CD4-positive, alpha-beta T cell treated with Interleukin-10 for 1 hour (primary cell): Measurements from ENCODE around the gene KRT4.

Experiments used
- DNase-seq: peaks from one replicate; pipeline ENCODE4 v3.0.0-alpha.2; 2020

Gene KRT4

DNA sequence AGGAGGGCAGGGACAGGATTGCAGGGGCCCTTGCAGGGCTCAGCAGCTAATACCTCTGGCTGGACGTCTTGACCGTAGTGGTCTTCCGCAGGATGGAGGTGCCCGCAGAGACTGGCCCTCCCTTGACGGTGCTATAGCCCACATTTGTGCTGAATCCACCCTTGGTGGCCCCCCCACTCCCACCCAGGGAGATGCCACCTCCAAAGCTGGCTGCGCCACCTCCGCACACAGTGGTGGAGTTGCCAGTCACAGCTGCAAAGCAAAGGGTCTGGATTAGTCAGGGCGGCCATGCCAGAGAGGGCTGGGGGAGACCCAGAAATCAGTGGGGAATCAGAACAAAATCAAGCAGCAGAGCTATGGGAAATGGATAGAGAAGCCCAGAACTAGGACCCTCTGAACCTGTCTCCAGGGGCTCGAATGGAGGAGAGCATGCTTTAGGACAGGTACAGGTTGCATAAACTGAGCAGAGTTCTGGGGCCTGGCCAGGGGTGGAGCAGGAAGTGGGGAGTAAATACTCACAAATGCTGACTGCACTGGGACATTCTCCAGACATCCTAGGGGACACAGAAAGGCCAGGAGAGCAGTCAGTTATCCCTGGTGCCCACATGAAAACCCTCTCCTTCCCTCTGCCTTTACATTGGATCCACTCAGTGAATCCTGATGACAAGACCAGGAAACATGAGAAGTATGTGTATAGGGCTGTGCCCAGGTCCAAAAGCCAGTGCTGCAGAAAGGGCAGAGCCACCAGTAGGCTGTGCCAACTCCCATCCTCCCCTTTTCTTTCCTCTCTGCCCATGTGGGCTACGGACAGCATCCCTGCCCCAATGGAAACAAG, 8.1 kb upstream of the KRT4 start:
- no peak for DNase-seq

DNA sequence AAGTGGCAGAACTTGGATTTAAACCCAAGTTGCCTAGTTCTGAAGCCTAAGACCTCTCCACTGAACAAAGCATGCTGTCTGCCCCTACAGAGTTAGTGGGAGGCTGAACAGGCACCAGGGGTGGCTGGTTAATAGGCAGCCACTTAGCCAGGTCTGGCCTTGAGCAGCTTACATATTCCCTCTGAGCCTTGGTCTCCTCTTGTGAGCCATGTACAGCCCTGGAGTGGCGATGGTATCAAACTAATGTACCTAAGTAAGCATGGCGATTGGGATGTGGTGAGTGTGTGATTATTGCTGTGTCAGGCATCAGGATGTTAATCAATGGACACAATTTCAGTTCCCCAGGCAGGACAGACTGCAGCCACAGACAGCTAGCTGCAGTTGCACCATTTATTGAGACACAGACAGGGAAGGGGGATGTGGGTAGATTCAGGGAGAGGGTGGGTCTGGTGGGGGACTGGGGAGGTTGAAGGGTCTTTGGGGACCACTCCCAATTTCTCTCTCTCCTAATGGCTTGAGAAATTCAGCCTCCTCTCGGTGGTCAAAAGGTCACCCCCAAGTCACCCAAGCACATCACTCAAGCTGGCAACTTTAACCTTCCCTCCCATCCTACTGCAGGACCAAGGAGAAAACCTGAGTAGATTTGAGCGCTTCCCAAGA, 7.3 kb upstream of the KRT4 start:
- no peak for DNase-seq

DNA sequence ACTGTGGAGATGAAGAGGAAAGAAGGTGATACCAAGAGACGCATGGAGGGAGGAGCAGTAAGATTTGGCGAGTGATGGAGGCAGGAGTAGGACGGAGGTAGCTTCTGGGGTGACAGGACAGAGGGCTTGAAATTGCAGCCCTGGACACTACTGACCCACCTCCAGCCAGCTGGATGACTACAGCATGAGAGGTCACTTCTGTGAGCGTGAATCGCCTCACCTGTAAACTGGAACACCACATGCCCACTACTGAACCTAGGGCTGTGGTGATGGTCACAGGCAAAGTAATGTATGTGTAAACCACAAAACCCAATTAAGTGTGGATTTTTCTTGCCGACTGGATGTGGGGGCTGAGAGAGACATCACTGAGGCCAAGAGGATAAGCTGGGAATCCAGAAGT, 6.6 kb upstream of the KRT4 start:
- no peak for DNase-seq

DNA sequence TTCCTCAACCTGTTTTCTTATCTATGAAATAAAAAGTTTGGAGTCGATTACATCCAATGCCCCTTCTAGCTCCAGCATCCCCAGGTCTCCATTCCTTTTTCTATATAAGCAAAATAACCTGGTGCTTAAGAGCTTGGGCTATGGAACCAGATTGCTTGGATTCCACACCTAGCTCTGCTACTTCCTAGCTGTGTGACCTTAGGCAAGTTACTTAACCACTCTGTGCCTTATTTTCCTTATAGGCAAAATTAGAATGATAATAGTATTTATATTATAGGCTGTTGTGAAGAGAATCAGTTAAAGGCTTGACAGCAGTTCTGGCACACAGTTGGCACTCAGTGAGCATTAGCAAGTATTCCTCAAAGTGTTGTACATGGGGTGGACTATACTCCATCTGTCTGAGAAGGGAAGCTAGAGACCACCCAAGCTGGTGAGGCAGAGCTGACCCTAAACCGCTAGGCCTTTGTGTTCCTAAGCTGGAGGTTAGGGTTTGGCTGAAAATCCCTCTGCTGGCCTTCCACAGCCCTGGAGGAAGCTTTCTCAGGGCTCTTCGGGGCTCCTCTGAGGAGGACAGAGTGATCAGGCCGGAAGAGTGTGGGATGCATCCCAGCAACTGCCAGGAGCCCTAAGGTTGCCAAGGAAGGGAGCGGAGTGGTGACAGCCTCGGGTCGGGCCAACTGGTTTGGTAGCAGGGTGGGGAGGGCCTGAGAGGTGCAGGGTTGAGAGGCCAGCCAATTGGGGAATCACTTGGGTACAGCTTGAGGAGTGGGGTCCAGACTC, 6.0 kb upstream of the KRT4 start:
- no peak for DNase-seq

DNA sequence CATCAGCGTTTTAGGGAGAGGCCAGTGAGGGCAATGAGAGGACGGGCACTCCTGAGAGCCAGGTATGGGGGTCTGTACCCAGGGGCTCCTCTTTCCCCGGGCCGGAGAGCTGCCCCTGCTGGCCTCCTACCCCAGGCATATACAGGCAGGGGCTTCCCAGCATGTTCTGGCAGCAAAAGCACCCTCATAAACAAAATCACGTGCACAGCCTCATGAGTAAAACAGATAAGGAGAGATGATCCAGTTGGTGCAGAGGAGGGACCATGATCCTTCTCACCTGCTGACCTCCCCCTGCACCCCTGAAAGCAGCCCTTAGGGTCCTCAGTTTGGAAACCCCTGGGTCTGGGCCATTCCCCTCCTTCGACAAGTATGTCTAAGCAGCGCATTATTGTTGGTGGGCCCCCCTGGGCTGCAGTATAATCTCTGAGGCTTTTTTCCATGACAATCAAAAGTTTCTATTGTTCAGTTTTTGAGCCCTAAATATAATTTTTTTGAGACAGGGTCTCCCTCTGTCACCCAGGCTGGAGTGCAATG, 5.0 kb upstream of the KRT4 start:
- no peak for DNase-seq

DNA sequence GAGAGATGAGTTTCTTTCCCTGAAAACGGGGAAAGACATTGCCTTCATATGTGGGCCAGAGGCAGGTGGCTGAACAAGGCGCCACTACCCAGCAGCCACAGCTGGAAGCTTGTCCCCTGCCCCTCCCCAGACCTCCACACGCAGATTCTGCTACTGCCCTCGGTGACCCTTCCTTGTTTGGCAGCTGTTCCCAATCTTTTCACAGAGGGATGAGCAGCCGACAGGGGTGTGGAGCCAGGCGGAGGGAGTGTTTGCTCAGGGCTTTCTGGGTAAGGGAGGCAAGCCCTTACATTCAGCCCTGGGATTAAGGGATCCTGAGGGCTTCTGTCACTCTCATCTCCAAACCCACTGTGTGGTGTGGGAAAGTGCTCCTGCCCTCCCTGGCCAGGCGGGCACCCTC, 4.5 kb upstream of the KRT4 start:
- no peak for DNase-seq

DNA sequence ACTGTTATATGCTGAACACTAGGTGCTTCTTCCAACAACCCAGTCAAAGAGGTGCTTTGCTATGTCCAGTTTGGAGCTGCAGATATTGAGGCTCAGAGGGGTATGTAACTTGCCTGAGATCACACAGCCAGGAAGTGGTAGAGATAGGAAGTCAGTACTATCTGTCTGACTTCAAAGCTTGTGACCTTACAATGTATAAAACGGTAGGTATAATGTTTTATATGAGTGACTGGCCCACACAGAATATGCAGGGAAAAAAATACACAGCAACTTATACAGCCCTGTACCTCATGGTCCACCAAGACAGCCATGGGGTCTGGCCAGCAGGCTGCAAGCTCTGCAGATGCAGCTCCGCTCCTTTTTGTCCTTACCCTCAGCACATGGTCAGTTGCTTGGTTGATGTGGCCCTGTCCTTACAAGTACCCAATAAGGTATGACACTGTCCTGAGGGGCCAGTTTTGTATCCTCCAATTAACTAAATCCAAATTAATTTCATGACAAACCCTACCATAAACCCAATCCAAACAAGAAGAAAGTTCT, 3.9 kb upstream of the KRT4 start:
- no peak for DNase-seq

DNA sequence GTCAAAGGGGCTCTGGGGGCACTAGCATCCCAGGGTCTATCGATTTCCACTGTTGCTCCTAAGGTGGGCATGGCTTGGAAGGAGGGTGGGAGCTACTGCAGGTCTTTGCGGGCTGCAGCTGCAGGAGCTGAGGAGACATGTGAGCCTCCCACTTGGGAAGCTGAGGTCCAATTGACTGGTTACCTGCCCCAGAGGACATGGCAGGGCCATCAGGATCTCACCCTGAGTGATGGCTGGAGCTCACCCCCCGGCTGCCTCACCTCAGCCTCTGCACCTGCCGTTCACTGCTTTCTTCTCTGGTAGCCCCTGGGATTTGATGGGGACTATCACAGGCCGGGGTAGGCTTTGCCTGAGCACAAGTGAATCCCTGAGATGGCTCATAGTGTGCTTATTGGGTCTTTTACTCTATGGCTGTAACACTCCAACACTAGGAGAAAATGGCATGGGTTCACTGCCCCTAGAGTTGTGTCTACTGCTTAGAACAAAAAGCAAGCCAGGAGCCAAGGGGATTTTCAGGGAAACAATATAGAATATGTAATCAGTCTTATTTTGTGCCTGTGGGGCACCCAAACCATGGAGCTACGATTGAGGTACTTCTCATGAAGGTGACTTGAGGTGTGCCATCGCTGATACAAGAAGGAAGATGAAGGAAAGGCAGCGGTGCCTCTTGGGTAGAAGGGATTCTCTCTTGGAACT, 3.2 kb upstream of the KRT4 start:
- no peak for DNase-seq

DNA sequence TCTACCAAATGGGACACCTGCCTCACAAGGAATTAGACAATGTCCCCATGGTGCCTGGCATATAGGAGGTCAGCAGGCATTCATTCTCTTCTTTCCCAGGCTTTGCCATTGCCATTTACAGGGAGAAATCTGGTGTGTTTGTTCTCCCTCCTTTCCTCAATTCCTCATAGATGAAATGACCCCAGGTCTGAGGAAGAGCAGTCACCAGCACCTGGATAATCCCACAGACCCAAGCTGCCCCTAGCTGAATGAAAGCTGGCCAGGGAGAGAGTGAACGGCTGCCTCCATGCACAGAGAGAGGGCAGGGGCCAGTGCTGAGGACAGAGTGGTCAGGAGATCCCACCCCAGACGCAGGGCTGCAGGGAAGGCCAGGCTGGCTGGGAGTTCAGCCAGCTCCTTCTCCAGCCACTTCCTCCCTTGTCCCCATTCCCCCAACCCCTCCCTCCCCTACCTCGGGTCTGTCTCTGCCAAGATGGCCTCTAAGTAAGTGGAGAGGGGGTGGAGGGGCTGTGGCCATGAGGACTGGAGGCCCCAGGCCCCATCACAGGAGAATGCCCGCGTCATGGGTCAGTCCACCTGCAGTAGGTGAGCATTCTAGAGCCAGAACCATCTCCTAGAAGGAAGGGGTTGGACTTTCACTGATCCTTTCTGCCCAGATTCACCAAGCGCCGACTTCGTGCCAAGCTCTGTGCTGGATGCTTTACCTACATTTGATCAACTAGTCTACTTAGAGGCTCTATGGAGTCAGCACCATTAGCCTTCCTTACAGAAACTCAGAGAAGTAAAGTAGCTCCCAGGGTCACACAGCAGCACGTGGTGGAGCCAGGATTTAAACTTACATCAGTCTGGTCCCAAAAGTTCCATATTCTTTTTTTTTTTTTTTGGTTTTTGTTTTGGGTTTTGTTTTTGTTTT, 2.0 kb upstream of the KRT4 start:
- no peak for DNase-seq

DNA sequence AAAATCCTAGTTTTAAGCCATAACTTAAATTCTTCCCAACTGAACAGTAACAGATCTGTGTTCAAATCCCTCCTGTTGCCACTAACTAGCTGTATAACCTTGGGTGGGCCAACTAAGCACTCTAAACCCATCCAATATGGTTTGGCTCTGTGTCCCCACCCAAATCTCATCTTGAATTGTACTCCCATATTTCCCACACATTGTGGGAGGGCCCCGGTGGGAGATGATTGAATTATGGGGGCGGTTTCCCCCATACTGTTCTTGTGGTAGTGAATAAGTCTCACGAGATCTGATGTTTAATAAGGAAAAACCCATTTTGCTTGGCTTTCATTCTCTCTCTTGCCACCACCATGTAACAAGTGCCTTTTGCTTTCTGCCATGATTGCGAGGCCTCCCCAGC, 1.2 kb upstream of the KRT4 start:
- DNase-seq: no peak

DNA sequence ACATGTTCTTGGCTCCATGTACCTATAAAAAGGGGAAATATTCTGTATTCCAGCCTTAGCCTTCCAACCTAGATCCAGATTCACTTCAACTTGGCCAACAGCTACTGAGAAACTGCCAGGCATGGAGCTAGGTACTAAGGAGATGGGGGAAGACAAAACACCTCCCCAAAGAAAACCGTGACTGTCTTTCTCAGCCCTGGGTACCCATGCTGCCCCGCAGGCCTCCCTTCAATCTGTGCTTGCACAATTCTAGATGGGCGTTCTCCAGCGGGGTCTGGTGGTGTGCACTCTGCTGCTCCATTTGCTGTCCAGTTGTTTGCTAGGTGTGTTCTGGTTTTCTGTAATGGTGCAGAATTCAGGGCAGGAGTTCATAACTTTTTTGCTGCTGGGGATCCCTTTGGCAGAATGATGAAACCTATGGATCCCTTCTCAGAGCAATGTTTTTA, 817 bp upstream of the KRT4 start:
- DNase-seq: no peak

DNA sequence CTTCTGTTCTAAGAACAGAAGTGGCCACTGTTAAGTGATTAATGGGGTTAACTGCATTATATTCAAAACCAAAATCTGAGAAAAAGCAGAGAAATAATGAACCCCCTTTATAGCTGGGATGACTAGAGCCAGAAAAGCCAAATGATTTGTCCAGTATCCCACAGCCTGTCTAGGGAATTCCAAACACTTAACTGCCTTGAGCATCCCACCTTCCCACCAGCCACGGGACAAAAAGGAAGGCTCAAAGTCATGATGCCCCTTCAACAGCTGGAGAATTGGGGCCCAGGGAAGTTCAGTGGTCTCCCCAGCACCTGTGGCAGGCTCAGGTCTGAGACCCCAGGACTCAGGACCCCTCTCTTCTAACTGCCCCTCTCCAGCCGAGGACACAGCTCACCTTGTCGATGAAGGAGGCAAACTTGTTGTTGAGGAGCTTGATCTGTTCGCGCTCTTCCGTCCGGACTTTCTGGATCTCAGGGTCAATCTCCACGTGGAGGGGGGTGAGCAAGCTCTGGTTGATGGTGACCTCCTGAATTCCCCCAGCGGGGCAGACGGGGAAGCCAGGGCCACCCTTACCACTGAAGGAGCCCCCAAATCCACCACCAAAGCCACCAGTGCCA, 605 bp downstream of the KRT4 start:
- no peak for DNase-seq

DNA sequence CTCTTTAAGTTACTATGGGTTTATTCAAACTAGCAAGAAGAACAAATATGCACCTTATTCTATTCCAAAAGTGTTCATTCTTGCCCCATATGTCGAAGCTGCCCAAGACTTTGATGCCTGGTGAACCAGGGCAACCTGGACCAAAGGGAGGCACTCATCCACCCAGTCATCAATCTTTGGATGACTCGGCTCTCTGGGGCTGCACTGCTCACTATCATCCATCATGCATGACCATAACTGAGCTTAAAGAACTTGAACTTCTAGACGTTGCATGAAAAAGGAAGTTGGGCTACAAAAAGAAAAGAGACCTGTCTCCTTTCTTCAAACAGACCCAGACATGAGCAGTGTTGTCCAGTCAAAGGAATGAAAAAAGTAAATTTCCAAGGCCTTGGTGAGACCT, 1.2 kb downstream of the KRT4 start:
- DNase-seq: no peak

DNA sequence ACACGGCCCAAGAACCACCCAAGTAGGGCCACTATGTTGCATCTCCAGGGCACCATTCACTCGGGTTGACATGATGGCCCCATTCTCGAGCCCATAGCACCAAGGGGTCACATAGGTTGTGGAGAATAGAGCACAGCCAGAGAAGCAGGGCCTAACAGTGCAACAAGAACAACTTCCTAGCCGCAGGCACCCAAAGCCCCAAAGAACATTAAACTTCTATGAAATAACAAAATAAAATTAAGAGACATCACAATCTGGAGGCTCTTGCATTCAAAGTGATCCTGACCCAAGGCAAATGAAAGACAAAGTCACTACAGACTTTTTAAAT, 1.9 kb downstream of the KRT4 start:
- no peak for DNase-seq

DNA sequence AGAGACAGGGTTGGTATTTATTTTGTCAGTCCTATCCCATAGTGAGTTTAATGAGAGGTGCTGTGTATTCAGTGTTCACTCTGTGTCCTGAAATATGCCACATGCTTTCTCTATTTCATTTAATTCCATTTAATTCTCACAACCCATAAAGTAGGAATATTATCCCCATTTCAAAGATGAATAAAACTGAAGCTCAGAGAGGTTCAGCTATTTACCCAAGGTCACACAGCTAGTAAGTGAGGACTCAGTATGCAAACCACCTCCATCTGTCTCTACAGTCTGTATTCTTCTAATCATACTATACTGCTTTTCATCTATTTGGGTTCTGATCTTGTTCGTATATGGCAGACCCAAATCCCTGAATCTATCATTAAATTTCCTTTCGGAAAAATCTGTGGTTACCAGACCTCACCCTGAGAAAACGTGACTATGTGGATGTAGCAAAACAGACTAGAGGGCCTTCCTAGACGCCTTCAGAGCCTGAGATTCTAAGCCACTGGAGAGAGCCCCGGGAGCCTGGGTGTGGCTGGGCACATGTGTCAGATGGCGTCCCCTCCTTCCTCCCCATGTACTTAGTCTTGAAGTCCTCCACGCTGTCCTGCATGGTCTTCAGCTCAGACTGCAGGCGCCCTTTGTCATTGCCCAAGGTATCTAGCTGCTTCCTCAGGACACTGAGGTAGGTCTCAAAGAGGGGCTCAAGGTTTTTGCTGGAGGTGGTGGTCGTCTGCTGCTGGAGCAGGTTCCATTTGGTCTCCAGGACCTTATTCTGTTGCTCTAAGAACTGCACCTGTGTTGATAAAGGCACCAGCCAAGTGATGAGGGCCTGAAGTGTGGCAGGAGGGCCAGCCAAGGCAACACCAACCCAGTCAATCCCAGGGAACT, 2.5 kb downstream of the KRT4 start:
- DNase-seq: no peak

DNA sequence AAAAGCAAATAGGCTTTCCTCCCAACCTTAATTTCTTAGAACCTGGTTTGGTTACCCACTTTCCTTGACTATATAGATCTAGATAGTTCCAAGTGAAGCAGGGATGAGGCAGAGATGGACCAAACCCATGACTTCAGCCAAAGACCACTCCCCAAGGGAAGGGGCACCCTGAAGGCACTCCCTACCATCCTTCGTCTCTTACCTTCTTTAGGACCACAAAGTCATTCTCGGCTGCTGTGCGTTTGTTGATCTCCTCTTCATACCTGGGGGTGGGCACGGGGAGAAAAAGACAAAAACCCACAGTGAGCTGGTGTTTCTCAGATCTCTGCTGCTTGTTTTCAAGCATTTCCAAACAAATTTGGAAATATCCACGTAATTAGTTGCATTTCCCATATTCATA, 3.4 kb downstream of the KRT4 start:
- no peak for DNase-seq

DNA sequence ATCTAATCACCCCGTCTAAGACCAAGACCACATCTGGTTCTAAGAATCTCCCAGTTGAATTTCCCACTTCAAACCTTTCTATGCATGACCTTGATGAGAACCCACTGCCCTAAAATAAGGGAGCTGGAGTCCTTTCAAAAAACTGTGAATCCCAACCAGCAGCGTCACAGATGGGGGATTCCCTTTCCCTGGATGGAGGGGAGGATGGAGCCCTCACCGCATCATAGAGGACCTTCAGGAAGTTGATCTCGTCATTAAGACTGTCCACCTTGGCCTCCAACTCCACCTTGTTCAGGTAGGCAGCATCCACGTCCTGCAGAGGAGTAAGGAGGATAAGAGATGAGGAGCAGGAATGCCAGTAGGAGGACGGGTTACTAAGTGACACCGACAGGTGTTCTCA, 4.8 kb downstream of the KRT4 start:
- no peak for DNase-seq

DNA sequence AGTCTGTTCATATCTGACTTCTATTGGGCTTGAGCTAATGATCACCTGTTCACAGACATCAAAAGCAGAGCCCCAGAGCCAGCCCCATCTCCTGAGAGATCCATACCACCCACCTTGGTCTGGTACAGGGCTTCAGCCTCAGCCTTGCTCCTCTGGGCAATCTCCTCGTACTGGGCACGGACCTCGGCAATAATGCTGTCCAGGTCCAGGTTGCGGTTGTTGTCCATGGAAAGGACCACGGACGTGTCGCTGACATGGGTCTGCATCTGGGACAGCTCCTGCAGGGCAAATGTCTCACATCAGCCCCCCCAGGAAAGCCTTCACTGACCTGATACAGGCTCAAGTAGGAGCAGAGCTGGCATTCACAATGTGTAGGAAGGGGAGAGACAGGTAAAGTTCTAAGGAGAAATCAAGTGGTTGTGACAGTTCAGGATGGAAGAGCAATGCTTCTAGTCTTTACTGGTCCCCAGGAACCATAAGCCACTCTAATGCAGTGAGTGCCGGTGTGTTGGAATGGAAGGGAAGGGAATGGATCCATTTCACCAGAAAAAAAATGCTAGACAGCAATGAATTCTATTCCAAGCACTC, 5.2 kb downstream of the KRT4 start:
- no peak for DNase-seq

DNA sequence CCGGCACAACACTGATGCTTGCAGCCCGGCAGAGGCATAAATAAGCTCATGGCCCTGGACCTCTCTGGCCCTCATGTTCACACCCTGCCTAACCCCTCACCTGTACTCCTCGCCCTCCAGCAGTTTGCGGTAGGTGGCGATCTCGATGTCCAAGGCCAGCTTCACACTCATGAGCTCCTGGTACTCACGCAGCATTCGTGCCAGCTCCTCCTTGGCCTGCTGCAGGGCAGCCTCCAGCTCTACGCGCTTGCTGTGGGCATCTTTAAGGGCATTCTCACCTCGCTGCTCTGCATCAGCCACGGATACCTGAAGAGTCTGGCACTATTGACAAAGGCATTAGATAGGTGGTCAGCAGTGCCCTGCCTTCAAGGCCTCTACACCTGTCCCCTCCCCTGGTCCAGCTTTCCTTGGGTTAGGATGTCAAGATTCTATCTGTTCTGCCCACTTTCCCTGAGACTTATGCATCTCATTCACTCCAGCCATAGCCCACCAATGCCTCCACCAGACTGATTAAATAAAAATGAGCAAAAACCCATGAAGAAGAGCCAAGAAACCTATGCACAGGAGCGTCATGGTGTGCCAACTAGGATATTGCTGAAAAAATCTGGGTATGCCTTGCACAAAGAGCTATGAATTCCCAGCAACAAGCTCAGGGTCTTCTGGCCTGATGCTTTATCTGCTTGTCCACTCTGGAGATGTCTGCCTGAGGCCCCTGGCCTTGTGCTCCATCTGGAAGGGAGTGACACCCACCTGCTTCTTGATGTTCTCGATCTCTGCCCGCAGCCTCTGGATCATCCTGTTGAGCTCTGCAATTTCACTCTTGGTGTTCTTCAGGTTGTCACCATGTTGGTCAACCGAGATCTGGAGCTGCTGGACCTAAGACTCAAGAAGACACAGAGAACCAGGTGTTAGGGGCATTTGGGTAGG, 6.1 kb downstream of the KRT4 start:
- DNase-seq: no peak
